ENCODE data around the gene PRKX.

- TF ChIP-seq CTCF (IDR thresholded peaks at IDR 0.05), result no peak
- TF ChIP-seq POLR2A (IDR thresholded peaks at IDR 0.05), result no peak
- TF ChIP-seq EP300 (IDR thresholded peaks at IDR 0.05), result no peak
Observed at GRCh38 chrX:3585719-3586118, 127.7 kb downstream of the PRKX start.

All from ovary (tissue), 3 donors.